Stimulated activated CD8-positive, alpha-beta memory T cell treated with anti-CD3 and anti-CD28 coated beads, Interleukin-12 subunit alpha, Interleukin-12 subunit beta, amount 100 ng/mL, for 1 hour (primary cell): Measurements from ENCODE around the gene CCDC85C.

Source experiments
- DNase-seq: peaks from one replicate; pipeline ENCODE4 v3.0.0-alpha.2; 2020; ENCODE audit warnings: low read depth

CCDC85C gene

GRCh38 chr14:99556134-99556791 lies 47.7 kb downstream of the CCDC85C start:
- no peak for DNase-seq

GRCh38 chr14:99554757-99555531 lies 49.1 kb downstream of the CCDC85C start:
- DNase-seq: no peak

GRCh38 chr14:99554184-99554583 lies 49.8 kb downstream of the CCDC85C start:
- DNase-seq: no peak

- no peak for DNase-seq
Observed at GRCh38 chr14:99552572-99553216, 51.3 kb downstream of the CCDC85C start.

- DNase-seq: no peak
Observed at GRCh38 chr14:99552021-99552553, 51.9 kb downstream of the CCDC85C start.

GRCh38 chr14:99551034-99551922 lies 52.7 kb downstream of the CCDC85C start:
- no peak for DNase-seq

- DNase-seq: no peak
Observed at GRCh38 chr14:99550387-99550992, 53.5 kb downstream of the CCDC85C start.

GRCh38 chr14:99549684-99550083 lies 54.3 kb downstream of the CCDC85C start:
- no peak for DNase-seq

- no peak for DNase-seq
Observed at GRCh38 chr14:99548871-99549515, 55.0 kb downstream of the CCDC85C start.

- no peak for DNase-seq
Observed at GRCh38 chr14:99548255-99548654, 55.8 kb downstream of the CCDC85C start.

GRCh38 chr14:99546234-99546879 lies 57.6 kb downstream of the CCDC85C start:
- DNase-seq: no peak

- DNase-seq: no peak
Observed at GRCh38 chr14:99545586-99545985, 58.4 kb downstream of the CCDC85C start.

GRCh38 chr14:99544991-99545390 lies 59.0 kb downstream of the CCDC85C start:
- DNase-seq: no peak

- no peak for DNase-seq
Observed at GRCh38 chr14:99543985-99544384, 60.0 kb downstream of the CCDC85C start.

GRCh38 chr14:99543370-99543769 lies 60.6 kb downstream of the CCDC85C start:
- no peak for DNase-seq

GRCh38 chr14:99542566-99542965 lies 61.4 kb downstream of the CCDC85C start:
- DNase-seq: no peak

- DNase-seq: no peak
Observed at GRCh38 chr14:99541677-99542470, 62.1 kb downstream of the CCDC85C start.

- no peak for DNase-seq
Observed at GRCh38 chr14:99541211-99541610, 62.8 kb downstream of the CCDC85C start.

GRCh38 chr14:99540196-99541032 lies 63.6 kb downstream of the CCDC85C start:
- no peak for DNase-seq
